ENCODE measurements around the gene KIRREL3. TPM values are rescaled to one million over a fixed set of nuclear protein-coding genes. Genes with fewer than 3 reads are reported as not detected.

Gene KIRREL3
- total RNA-seq, 1 experiment from 2014 or later = 0.44 TPM

- Histone ChIP-seq H3K27ac (ENCODE audit: low read length) (no peak overlapping the region), H3K9ac (ENCODE audit: low read length) (no peak overlapping the region), H3K4me1 (ENCODE audit: insufficient read depth, low read length) (no peaks in the 10 kb centered on the region), H2AFZ (ENCODE audit: low read length) (no peak overlapping the region), H4K20me1 (ENCODE audit: low read length) (no peaks in the 10 kb centered on the region), H3K9me2 (replicated peaks; ENCODE audit: low read length) (no peaks in the 10 kb centered on the region), H3K79me2 (ENCODE audit: low read length) (no peaks in the 10 kb centered on the region), H3F3A (ENCODE audit: low read length, unreplicated experiment) (no peaks in the 10 kb centered on the region), H3K27me3 (ENCODE audit: low read length) (peaks cover 65% of the 10 kb centered on the region), H3K4me2 (ENCODE audit: low read length) (no peak overlapping the region), H3K36me3 (ENCODE audit: low read depth, low read length) (no peaks in the 10 kb centered on the region), H3K4me3 (ENCODE audit: low read length) (no peak overlapping the region), H3K9me3 (ENCODE audit: low read length) (no peaks in the 10 kb centered on the region)
- no TSS peak for BruUV-seq (replicated peaks)
- ATAC-seq (no peak), DNase-seq (no peak)
- intact Hi-C loops (cut with micrococcal nuclease) = no loop called here
- POLR2A ChIA-PET (ENCODE audit: unreplicated experiment) = no interaction called here
- CTCF ChIA-PET = no interaction called here
- no peak for TF ChIP-seq CTCF (conservative IDR thresholded peaks at IDR 0.05; ENCODE audit: low read depth, low read length)
- TF ChIP-seq EZH2 (IDR thresholded peaks at IDR 0.05; ENCODE audit: low read length, unreplicated experiment) = no peak
- TF ChIP-seq EZH2phosphoT487 (IDR thresholded peaks at IDR 0.05; ENCODE audit: borderline replicate concordance, low read length) = no peak
Observed at GRCh38 chr11:126660761-126661425, 339.7 kb downstream of the KIRREL3 start.

- H3K79me2 ChIP-seq (ENCODE audit: low read length) = no peaks in the 10 kb centered on the region
- H3K27ac ChIP-seq (ENCODE audit: low read length) = no peak overlapping the region
- CTCF ChIA-PET = no interaction called here
- no peak overlapping the region for H2AFZ ChIP-seq (ENCODE audit: low read length)
- POLR2A ChIA-PET (ENCODE audit: unreplicated experiment) = no interaction called here
- H3K4me2 ChIP-seq (ENCODE audit: low read length) = no peak overlapping the region
- no peaks in the 10 kb centered on the region for H4K20me1 ChIP-seq (ENCODE audit: low read length)
- H3K9ac ChIP-seq (ENCODE audit: low read length) = no peak overlapping the region
- intact Hi-C loops (cut with micrococcal nuclease) = no loop called here
- BruUV-seq (replicated peaks) = no TSS peak
- H3K4me3 ChIP-seq (ENCODE audit: low read length) = no peak overlapping the region
- no peaks in the 10 kb centered on the region for H3K36me3 ChIP-seq (ENCODE audit: low read depth, low read length)
- DNase-seq = no peak
- no peaks in the 10 kb centered on the region for H3F3A ChIP-seq (ENCODE audit: low read length, unreplicated experiment)
- no peaks in the 10 kb centered on the region for H3K4me1 ChIP-seq (ENCODE audit: insufficient read depth, low read length)
- no peaks in the 10 kb centered on the region for H3K9me3 ChIP-seq (ENCODE audit: low read length)
- no peak for TF ChIP-seq EZH2 (IDR thresholded peaks at IDR 0.05; ENCODE audit: low read length, unreplicated experiment)
- no peak for TF ChIP-seq CTCF (conservative IDR thresholded peaks at IDR 0.05; ENCODE audit: low read depth, low read length)
- TF ChIP-seq EZH2phosphoT487 (IDR thresholded peaks at IDR 0.05; ENCODE audit: borderline replicate concordance, low read length) = no peak
- peaks cover 67% of the 10 kb centered on the region for H3K27me3 ChIP-seq (ENCODE audit: low read length)
- H3K9me2 ChIP-seq (replicated peaks; ENCODE audit: low read length) = no peaks in the 10 kb centered on the region
- ATAC-seq = no peak
Observed at GRCh38 chr11:126660321-126660720, 340.2 kb downstream of the KIRREL3 start.

GRCh38 chr11:126658306-126659056 is 342.1 kb downstream of the KIRREL3 start:
- ChIA-PET POLR2A (ENCODE audit: unreplicated experiment) (no interaction called here), CTCF (no interaction called here)
- ATAC-seq (no peak), DNase-seq (no peak)
- no peak overlapping the region for H3K4me2 ChIP-seq (ENCODE audit: low read length)
- H3F3A ChIP-seq (ENCODE audit: low read length, unreplicated experiment) = no peaks in the 10 kb centered on the region
- H2AFZ ChIP-seq (ENCODE audit: low read length) = no peak overlapping the region
- no peaks in the 10 kb centered on the region for H3K79me2 ChIP-seq (ENCODE audit: low read length)
- H3K36me3 ChIP-seq (ENCODE audit: low read depth, low read length) = no peaks in the 10 kb centered on the region
- H3K27ac ChIP-seq (ENCODE audit: low read length) = no peak overlapping the region
- no TSS peak for BruUV-seq (replicated peaks)
- H3K4me3 ChIP-seq (ENCODE audit: low read length) = no peak overlapping the region
- TF ChIP-seq CTCF (conservative IDR thresholded peaks at IDR 0.05; ENCODE audit: low read depth, low read length) (no peak), EZH2phosphoT487 (IDR thresholded peaks at IDR 0.05; ENCODE audit: borderline replicate concordance, low read length) (no peak), EZH2 (IDR thresholded peaks at IDR 0.05; ENCODE audit: low read length, unreplicated experiment) (no peak)
- no peaks in the 10 kb centered on the region for H3K4me1 ChIP-seq (ENCODE audit: insufficient read depth, low read length)
- intact Hi-C loops (cut with micrococcal nuclease) = no loop called here
- peaks cover 76% of the 10 kb centered on the region for H3K27me3 ChIP-seq (ENCODE audit: low read length)
- H3K9me2 ChIP-seq (replicated peaks; ENCODE audit: low read length) = no peaks in the 10 kb centered on the region
- no peaks in the 10 kb centered on the region for H4K20me1 ChIP-seq (ENCODE audit: low read length)
- H3K9me3 ChIP-seq (ENCODE audit: low read length) = no peaks in the 10 kb centered on the region
- H3K9ac ChIP-seq (ENCODE audit: low read length) = no peak overlapping the region

Data from PC-3 (cell line).